Epithelial cell of esophagus (primary cell): Measurements from ENCODE around the gene SPOP.

Experiments used
- DNase-seq: peaks from one replicate; pipeline ENCODE4 v3.0.0; 2010; ENCODE audit warnings: low read depth
- H3K4me3 ChIP-seq: 2 replicates; pipeline ENCODE4 v1.5.1; 2011; ENCODE audit warnings: mild to moderate bottlenecking, low read length, control low read depth
- CTCF ChIP-seq: IDR thresholded peaks from 2 replicates; pipeline ENCODE4 v1.5.1; 2011; ENCODE audit warnings: low read depth, mild to moderate bottlenecking, low read length, control low read depth, inconsistent platforms; ENCODE audit not compliant: insufficient read depth; ENCODE audit errors: missing control alignments

SPOP gene

DNA sequence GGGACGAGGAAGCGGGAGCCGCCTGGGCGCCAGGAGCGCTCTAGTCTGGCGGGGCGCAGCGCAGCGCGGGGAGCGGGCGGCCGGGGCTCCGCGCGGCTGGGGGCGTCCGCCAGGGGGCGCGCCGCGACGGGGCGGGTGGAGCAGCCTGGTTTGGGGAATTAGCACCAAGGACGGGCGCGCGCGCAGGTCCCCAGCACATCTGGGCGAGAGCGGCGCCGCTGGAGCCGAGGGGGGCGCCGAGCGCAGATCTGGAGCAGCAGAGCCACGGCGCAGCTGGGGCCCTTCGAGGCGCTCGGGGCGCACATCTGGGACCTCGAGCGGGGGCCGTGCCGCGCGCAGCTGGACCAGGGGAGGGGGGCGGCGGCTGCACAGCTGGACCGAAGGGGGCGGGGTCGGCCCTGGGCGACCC, 102.2 kb downstream of the SPOP start, which contains the start of gene NXPH3:
Gene NXPH3, plus strand, starts transcription at position 193 of the 409 bp plus-strand sequence. CDS start 349 bp downstream, outside the sequence.
- H3K4me3 ChIP-seq = peak within 1 kb of the TSS; percentile 55
- no peak for TF ChIP-seq CTCF
- peak; percentile 66 for DNase-seq

DNA sequence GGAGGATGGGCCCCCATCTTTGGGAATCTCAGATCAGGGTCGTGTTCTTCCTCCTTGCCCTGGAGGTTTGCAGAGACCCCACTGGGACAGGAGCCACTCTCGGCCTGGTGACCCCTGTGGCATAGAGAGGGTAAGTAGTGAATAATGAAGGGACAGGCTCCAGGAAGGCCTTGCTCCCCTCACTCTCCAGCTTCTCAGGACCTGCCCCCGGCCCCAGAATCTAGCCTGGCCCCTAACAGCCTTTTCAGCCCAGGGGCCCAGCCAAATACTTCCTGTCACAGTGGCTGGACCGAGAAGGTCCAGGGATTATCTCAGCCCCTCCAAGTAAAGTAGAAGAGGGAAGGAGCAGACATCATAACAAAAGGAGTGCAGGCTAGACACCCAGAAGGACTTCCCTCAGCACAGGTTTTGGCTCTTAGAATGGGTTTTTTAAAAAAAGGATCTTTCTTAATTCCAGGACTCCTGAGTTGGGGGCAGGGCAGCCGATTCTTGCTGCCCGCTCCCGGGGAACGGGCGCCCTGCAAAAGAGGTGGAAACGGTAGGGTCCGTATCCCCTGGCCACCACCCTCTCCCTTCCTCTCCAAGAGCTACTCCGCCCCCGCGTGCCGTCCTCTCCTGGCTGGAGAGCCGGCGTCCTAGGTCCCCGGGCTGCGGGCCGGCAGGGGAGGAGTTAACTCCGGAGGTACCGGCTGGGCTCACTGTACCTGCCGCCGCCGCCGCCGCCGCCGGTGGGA, 102.8 kb downstream of the SPOP start:
- H3K4me3 ChIP-seq = peak overlapping the region; percentile 7
- TF ChIP-seq CTCF = no peak
- no peak for DNase-seq

DNA sequence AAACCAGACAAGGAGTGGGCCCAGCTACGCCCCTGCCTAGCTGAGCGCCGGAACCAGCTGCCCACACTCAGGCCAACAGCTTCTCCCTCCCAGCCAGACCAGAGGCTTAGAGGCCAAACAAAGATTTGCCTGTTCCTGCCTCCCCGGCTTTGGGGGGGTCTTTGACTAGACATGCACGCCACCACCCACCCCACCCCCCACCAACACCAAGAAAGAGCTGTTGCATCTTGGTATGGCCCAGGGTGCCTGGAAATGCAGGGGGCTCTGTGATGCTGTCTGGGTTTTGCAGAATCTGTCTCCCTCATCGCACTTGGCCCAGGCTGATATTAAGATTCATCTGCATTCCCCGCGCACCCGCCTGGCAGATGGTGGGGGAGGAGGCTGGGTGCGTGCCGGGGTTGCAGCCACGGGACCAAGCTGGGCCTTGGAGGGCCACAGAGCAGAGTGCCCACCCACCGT, 103.5 kb downstream of the SPOP start:
- no peak overlapping the region for H3K4me3 ChIP-seq
- no peak for TF ChIP-seq CTCF
- no peak for DNase-seq

DNA sequence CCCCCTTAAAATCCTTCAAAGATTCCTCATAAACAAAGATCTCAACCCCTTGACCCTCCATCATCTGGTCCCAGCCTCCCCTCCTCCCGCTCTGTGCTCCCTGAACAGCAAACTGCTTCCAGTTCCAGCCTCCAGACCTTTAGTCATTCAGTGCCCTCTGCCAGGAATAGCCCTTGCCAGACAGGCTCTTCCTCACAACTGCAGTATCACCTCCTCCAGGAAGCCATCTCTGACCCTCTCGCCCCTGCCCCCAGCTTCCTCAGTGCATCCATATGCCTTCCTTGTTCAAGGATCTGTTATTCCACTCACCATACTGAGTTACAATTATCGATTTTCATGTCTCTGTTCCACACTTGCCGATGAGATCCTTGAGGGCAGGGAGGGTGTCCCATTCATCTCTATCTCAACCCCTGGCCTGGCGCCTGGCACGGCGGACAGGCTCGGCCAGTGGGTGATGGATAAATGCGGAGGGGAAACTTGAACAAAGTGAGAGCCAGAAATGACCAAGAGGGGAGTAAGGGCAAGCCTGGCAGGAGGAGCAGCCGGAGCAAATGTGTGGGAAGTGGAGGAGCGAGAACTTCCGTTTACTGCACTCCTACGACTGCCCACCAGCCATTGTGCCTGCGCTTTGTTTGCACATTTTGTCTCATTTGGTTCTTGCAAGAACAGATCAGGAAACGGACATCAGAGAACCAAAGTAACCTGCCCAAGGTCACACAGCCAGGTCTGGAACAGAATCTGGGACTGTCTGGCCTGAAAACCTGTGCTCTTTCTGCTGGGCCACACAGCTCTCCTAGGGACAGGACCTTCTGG, 104.2 kb downstream of the SPOP start:
- no peak for TF ChIP-seq CTCF
- no peak for DNase-seq
- H3K4me3 ChIP-seq = no peak overlapping the region

DNA sequence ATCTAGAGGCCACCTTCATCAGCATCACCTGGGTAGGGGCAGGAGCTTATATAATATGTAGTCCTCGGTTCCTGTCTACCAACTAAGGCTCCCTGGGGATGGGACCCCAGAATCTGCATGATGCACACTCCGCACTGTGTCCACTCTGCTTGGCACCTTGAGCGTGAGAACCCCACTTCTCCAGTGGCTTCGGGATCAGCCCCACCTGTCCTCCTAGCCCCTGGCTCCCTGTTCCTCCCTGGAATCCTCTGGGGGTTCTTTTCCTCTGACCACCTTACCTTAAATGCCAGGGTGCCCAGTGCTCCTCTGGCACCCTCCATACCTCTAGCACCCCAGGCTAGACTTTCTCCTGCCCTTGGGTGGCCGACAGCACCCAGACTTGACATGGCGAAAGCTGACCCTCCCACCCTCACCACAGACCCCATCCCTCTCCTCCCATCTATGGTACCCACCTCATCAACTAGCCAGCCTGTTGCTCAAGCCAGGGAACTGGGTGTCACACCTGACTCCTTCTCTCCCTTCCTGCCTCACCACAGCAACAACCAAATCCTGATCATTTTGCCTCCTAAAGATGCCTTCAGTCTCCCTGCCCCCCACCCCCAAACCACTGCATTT, 105.0 kb downstream of the SPOP start:
- no peak for TF ChIP-seq CTCF
- no peak overlapping the region for H3K4me3 ChIP-seq
- DNase-seq = no peak

GRCh38 chr17:49572226-49572625, 105.7 kb downstream of the SPOP start:
- H3K4me3 ChIP-seq = no peak overlapping the region
- no peak for TF ChIP-seq CTCF
- no peak for DNase-seq
